Panc1 (cell line): ENCODE results near the gene SMCHD1. TPM values are rescaled to one million over a fixed set of nuclear protein-coding genes. Genes with fewer than 3 reads are reported as not detected.

Experiments
- ATAC-seq: fragments of 200-7000 bp; cut with Tn5 transposase; 2 replicates; pipeline ENCODE4 v1.9.1; 2020; ENCODE audit warnings: mild to moderate bottlenecking, moderate library complexity
- BruUV-seq: library from RNA; stranded (reverse); fragments of 400-500 nt; replicated peaks from 2 replicates; lab custom pipeline; 2021; lab: Mats Ljungman, UMichigan
- CTCF ChIA-PET: fragments of 300-600 bp; sonication (Branson Sonifier 250); formaldehyde crosslinking; loops from one replicate; lab custom pipeline; 2022; ENCODE audit warnings: antibody characterized with exemption; lab: Charles Lee
- POLR2A ChIA-PET: fragments of 300-600 bp; sonication (Branson Sonifier 250); formaldehyde crosslinking; loops from one replicate; lab custom pipeline; 2022; ENCODE audit warnings: antibody characterized with exemption; lab: Charles Lee
- DNase-seq: peaks from one replicate; pipeline ENCODE4 v3.0.0-alpha.2; 2010; ENCODE audit warnings: low read depth, low spot score
- H3K27ac ChIP-seq: 2 replicates; pipeline ENCODE4 v1.5.1; 2011; ENCODE audit warnings: mild to moderate bottlenecking, low read length, inconsistent platforms
- H3K27me3 ChIP-seq: fragments of 200-500 bp; sonication (Bioruptor generic); 2 replicates; pipeline ENCODE4 v1.6.0; 2014; ENCODE audit warnings: low read length, inconsistent platforms; ENCODE audit not compliant: control insufficient read depth, insufficient read depth
- H3K36me3 ChIP-seq: fragments of 200-500 bp; sonication (Bioruptor generic); 2 replicates; pipeline ENCODE4 v1.5.1; 2014; ENCODE audit warnings: inconsistent platforms, mild to moderate bottlenecking, low read length, moderate library complexity; ENCODE audit not compliant: control insufficient read depth, insufficient read depth
- H3K4me1 ChIP-seq: 2 replicates; pipeline ENCODE4 v1.5.1; 2011; ENCODE audit warnings: inconsistent platforms, mild to moderate bottlenecking, low read length, moderate library complexity; ENCODE audit not compliant: control insufficient read depth, insufficient read depth
- H3K4me3 ChIP-seq, 2 experiments: 2 replicates each; pipeline ENCODE4 v1.5.1; 2011 to 2012; ENCODE audit warnings: low read depth in 2 of 2, low read length in 2 of 2, mild to moderate bottlenecking in 2 of 2, inconsistent platforms in 1 of 2, moderate library complexity in 1 of 2
- H3K9me3 ChIP-seq: fragments of 200-500 bp; sonication (Bioruptor generic); 2 replicates; pipeline ENCODE4 v1.5.1; 2014; ENCODE audit warnings: low read depth, mild to moderate bottlenecking, inconsistent platforms, low read length, moderate library complexity; ENCODE audit not compliant: control insufficient read depth, insufficient read depth
- POLR2AphosphoS5 ChIP-seq: IDR thresholded peaks from 2 replicates; pipeline ENCODE4 v1.6.1; 2012; ENCODE audit warnings: mild to moderate bottlenecking, low read depth, low read length, moderate library complexity
- REST ChIP-seq, 2 experiments: IDR thresholded peaks; 2 replicates each; pipeline ENCODE4 v1.6.1; 2011 to 2012; ENCODE audit warnings: low read depth in 2 of 2, control low read depth in 1 of 2, low read length in 1 of 2, mild to moderate bottlenecking in 1 of 2, moderate library complexity in 1 of 2; ENCODE audit not compliant: insufficient read depth in 1 of 2
- SIN3A ChIP-seq: IDR thresholded peaks from 2 replicates; pipeline ENCODE4 v1.6.1; 2012; ENCODE audit warnings: low read depth, mild to moderate bottlenecking, low read length, moderate library complexity, borderline replicate concordance; ENCODE audit not compliant: insufficient read depth
- TCF7L2 ChIP-seq: IDR thresholded peaks from 2 replicates; pipeline ENCODE4 v1.6.1; 2011; ENCODE audit warnings: mild to moderate bottlenecking, low read depth, low read length, inconsistent platforms
- in situ Hi-C: cut with HindIII; loops from 2 replicates; pipeline ENCODE4 v1.10.0; 2016; ENCODE audit warnings: low sequenced_read_pairs, low pct_unique_long_range_greater_than_20kb
- intact Hi-C: fragments of 100-400 bp; cut with micrococcal nuclease; formaldehyde crosslinking; loops from one replicate; pipeline ENCODE4 v1.10.0; 2022; ENCODE audit not compliant: unreplicated experiment
- total RNA-seq: library from RNA; stranded (reverse); gene quantifications from one replicate; pipeline ENCODE4 v1.2.1, GENCODE V29; 2021; ENCODE audit not compliant: unreplicated experiment
- TF ChIP-seq, protein P1 (sequence below): fragments of 450-650 bp; IDR thresholded peaks from 2 replicates; pipeline ENCODE4 v1.5.1; 2017; ENCODE audit warnings: mild to moderate bottlenecking

SMCHD1 gene
- total RNA-seq, 1 experiment from 2014 or later: 40.9 TPM

DNA sequence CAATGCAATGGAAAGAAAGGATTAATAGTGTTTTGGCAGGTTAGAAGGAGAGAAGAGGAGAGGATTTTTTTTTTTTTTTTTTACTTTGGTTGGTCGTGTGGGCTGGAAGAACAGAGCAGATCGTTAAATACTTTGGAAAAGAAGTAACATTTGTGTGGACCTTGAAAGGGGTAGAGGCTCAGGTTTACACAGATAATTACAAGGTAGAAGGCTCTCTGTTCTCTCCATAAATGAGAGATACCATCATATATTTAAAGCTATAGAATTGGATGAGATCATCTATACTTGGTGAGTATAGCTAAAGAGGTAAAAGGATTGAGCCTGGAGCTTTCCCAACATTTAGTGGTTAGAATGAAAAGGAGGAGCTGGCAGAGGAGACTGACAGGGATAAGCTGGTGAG is 49.0 kb downstream of the SMCHD1 start:
- TF ChIP-seq, protein P1, sequence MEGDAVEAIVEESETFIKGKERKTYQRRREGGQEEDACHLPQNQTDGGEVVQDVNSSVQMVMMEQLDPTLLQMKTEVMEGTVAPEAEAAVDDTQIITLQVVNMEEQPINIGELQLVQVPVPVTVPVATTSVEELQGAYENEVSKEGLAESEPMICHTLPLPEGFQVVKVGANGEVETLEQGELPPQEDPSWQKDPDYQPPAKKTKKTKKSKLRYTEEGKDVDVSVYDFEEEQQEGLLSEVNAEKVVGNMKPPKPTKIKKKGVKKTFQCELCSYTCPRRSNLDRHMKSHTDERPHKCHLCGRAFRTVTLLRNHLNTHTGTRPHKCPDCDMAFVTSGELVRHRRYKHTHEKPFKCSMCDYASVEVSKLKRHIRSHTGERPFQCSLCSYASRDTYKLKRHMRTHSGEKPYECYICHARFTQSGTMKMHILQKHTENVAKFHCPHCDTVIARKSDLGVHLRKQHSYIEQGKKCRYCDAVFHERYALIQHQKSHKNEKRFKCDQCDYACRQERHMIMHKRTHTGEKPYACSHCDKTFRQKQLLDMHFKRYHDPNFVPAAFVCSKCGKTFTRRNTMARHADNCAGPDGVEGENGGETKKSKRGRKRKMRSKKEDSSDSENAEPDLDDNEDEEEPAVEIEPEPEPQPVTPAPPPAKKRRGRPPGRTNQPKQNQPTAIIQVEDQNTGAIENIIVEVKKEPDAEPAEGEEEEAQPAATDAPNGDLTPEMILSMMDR: no peak
- POLR2A ChIA-PET: no interaction called here
- ATAC-seq: no peak
- Histone ChIP-seq H3K27me3 (no peaks in the 10 kb centered on the region), H3K4me3 (no peak overlapping the region), H3K9me3 (no peaks in the 10 kb centered on the region), H3K27ac (no peak overlapping the region), H3K36me3 (peaks cover 49% of the 10 kb centered on the region), H3K4me1 (no peaks in the 10 kb centered on the region)
- intact Hi-C loops (no loop called here), in situ Hi-C loops (no loop called here)
- no TSS peak for BruUV-seq
- CTCF ChIA-PET: no interaction called here
- no peak for DNase-seq

- no peak overlapping the region for H3K4me3 ChIP-seq
- intact Hi-C loops (no loop called here), in situ Hi-C loops (no loop called here)
- no peak for DNase-seq
- no peaks in the 10 kb centered on the region for H3K9me3 ChIP-seq
- no peaks in the 10 kb centered on the region for H3K27me3 ChIP-seq
- BruUV-seq: TSS peak; percentile 22
- ChIA-PET POLR2A (no interaction called here), CTCF (no interaction called here)
- H3K36me3 ChIP-seq: peaks cover 31% of the 10 kb centered on the region
- H3K27ac ChIP-seq: no peak overlapping the region
- no peak for TF ChIP-seq SIN3A
- no peaks in the 10 kb centered on the region for H3K4me1 ChIP-seq
- ATAC-seq: no peak
These were observed 51.4 kb downstream of the SMCHD1 start for GRCh38 chr18:2706903-2707302.

- Histone ChIP-seq H3K27me3 (no peaks in the 10 kb centered on the region), H3K4me1 (no peaks in the 10 kb centered on the region), H3K9me3 (no peaks in the 10 kb centered on the region), H3K4me3 (no peak overlapping the region), H3K36me3 (peaks cover 28% of the 10 kb centered on the region), H3K27ac (no peak overlapping the region)
- intact Hi-C loops (no loop called here), in situ Hi-C loops (no loop called here)
- ATAC-seq: no peak
- POLR2A ChIA-PET: no interaction called here
- BruUV-seq: no TSS peak
- CTCF ChIA-PET: no interaction called here
- no peak for DNase-seq
- TF ChIP-seq POLR2AphosphoS5 (no peak), TCF7L2 (no peak), SIN3A (no peak), REST (IDR thresholded peaks at IDR 0.05; ENCODE audit: insufficient read depth in 1 of 2, low read depth in 2 of 2, low read length in 1 of 2) (no peak)
- TF ChIP-seq, protein P1: no peak
These were observed 52.1 kb downstream of the SMCHD1 start for GRCh38 chr18:2707551-2708168.
